CD4-positive, alpha-beta T cell treated with Interleukin-4 for 1 hour (primary cell): ENCODE measurements around the gene TAS2R9.
A peak's percentile ranks its signal among the peaks of the same experiment; 100 is the strongest.
"Not testable (repeated sequence)": the region's sequence is repeated elsewhere in the genome, so short reads cannot be mapped to it uniquely, and the experiment has no call there.

Experiments used
- DNase-seq, 2 donors: peaks; one replicate each; pipeline ENCODE4 v3.0.0-alpha.2; 2020 to 2022

TAS2R9 gene

GRCh38 chr12:10810068-10810467 lies at the start of gene TAS2R9:
Gene TAS2R9, minus strand, starts transcription at chr12:10810168. Its CDS starts 93 bp downstream, at chr12:10810075.
- DNase-seq = no peak

GRCh38 chr12:10855807-10856206 lies 45.8 kb upstream of the TAS2R9 start:
- DNase-seq = no peak

GRCh38 chr12:10853776-10854175 lies 43.8 kb upstream of the TAS2R9 start:
- DNase-seq = no peak

- peak in 1 of 2 donors; percentile 5 for DNase-seq
These were observed 41.4 kb upstream of the TAS2R9 start for GRCh38 chr12:10851243-10851858.

- DNase-seq = peak in 1 of 2 donors; percentile 56
These were observed 39.5 kb upstream of the TAS2R9 start, which contains the start of gene PRR4 for GRCh38 chr12:10849425-10849878. Gene PRR4, minus strand, starts transcription at chr12:10849475. Its CDS starts 38 bp downstream, at chr12:10849437.

GRCh38 chr12:10847744-10848143 lies 37.8 kb upstream of the TAS2R9 start:
- DNase-seq = no peak

GRCh38 chr12:10842862-10843261 lies 32.9 kb upstream of the TAS2R9 start:
- no peak for DNase-seq

GRCh38 chr12:10838461-10838860 lies 28.5 kb upstream of the TAS2R9 start:
- DNase-seq = no peak

GRCh38 chr12:10829994-10830393 lies 20.0 kb upstream of the TAS2R9 start:
- DNase-seq = no peak

GRCh38 chr12:10826258-10826657 lies 16.3 kb upstream of the TAS2R9 start, which contains the start of gene TAS2R10:
Gene TAS2R10, minus strand, starts transcription at chr12:10826358. Its CDS starts 89 bp downstream, at chr12:10826269.
- DNase-seq = no peak

GRCh38 chr12:10824957-10825356 lies 15.0 kb upstream of the TAS2R9 start:
- DNase-seq = no peak

GRCh38 chr12:10811883-10812536 lies 2.0 kb upstream of the TAS2R9 start:
- no peak for DNase-seq

GRCh38 chr12:10807186-10807585 lies 2.8 kb downstream of the TAS2R9 start, which contains the start of gene TAS2R8:
Gene TAS2R8, minus strand, starts transcription at chr12:10807286. Its CDS starts 306 bp downstream, at chr12:10806980.
- no peak for DNase-seq

- DNase-seq = no peak
These were observed 7.4 kb downstream of the TAS2R9 start, which contains the start of gene TAS2R7 for GRCh38 chr12:10802587-10802986. Gene TAS2R7, minus strand, starts transcription at chr12:10802627. Its CDS starts 57 bp downstream, at chr12:10802570.

GRCh38 chr12:10801741-10802140 lies 8.2 kb downstream of the TAS2R9 start:
- no peak for DNase-seq

GRCh38 chr12:10794222-10794621 lies 15.7 kb downstream of the TAS2R9 start:
- DNase-seq = no peak

GRCh38 chr12:10791769-10792168 lies 18.2 kb downstream of the TAS2R9 start:
- not testable (repeated sequence) for DNase-seq

- DNase-seq = no peak
These were observed 26.7 kb downstream of the TAS2R9 start for GRCh38 chr12:10783252-10783651.

GRCh38 chr12:10779103-10779502 lies 30.9 kb downstream of the TAS2R9 start:
- DNase-seq = no peak

- peak in 1 of 2 donors; percentile 60 for DNase-seq
These were observed 38.7 kb downstream of the TAS2R9 start for GRCh38 chr12:10771132-10771733.

- no peak for DNase-seq
These were observed 50.3 kb downstream of the TAS2R9 start for GRCh38 chr12:10759657-10760056.
